HepG2 (cell line): ENCODE results near the gene KAZALD1. TPM values are rescaled to one million over a fixed set of nuclear protein-coding genes. Genes with fewer than 3 reads are reported as not detected.

Experiments
- ATAC-seq: fragments of 200-7000 bp; cut with Tn5 transposase; 3 replicates; pipeline ENCODE4 v1.9.1; 2020; ENCODE audit warnings: mild to moderate bottlenecking, moderate library complexity
- BruUV-seq: library from RNA; stranded (reverse); fragments of 400-500 nt; replicated peaks from 2 replicates; lab custom pipeline; 2021; lab: Mats Ljungman, UMichigan
- CTCF ChIA-PET: fragments of 300-600 bp; formaldehyde crosslinking; extraction: SDS; loops from one replicate; lab custom pipeline; 2021; ENCODE audit warnings: low total read pairs, inconsistent platforms, low intra/inter-chr PET ratio; lab: Yijun Ruan, JAX
- POLR2A ChIA-PET: fragments of 350-600 bp; sonication (Branson Sonifier 250); formaldehyde crosslinking; loops from one replicate; lab custom pipeline; 2020; ENCODE audit warnings: antibody characterized with exemption, inconsistent platforms; lab: Yijun Ruan, JAX
- DNase-seq: peaks from one replicate; pipeline ENCODE4 v3.0.0-alpha.2; 2015; ENCODE audit warnings: low spot score
- FAIRE-seq: peaks from 3 replicates; lab custom pipeline; 2011; peaks lifted over from hg19 to GRCh38; lab: Jason Lieb, UNC
- H2AFZ ChIP-seq: one replicate; pipeline ENCODE4 v1.6.1; 2011; ENCODE audit warnings: low read length, inconsistent platforms
- H3K27ac ChIP-seq: fragments of 300-600 bp; 3 replicates; pipeline ENCODE4 v1.8.0; 2011; ENCODE audit warnings: mixed run types, mild to moderate bottlenecking, mixed read lengths, low read length, inconsistent platforms; ENCODE audit not compliant: insufficient read depth; ENCODE audit errors: extremely low read length
- H3K27me3 ChIP-seq, 2 experiments: fragments of 200-600 bp in 1 of 2; 2 replicates in 1 of 2; 3 replicates in 1 of 2; pipeline versions ENCODE4 v1.6.0 to v1.8.0; 2011; ENCODE audit warnings: low read length in 2 of 2, mild to moderate bottlenecking in 2 of 2, moderate library complexity in 2 of 2, inconsistent platforms in 1 of 2; ENCODE audit not compliant: insufficient read depth in 2 of 2, control insufficient read depth in 1 of 2
- H3K36me3 ChIP-seq, 2 experiments: fragments of 200-600 bp in 1 of 2; replicated peaks in 1 of 2; 2 replicates in 1 of 2; 3 replicates in 1 of 2; pipeline versions ENCODE4 v1.5.1 to v1.8.0; 2011; ENCODE audit warnings: low read length in 2 of 2, inconsistent platforms in 1 of 2; ENCODE audit not compliant: insufficient read depth in 2 of 2, control insufficient read depth in 1 of 2
- H3K4me1 ChIP-seq: 2 replicates; pipeline ENCODE4 v1.5.1; 2012; ENCODE audit warnings: low read length, inconsistent platforms; ENCODE audit not compliant: insufficient read depth
- H3K4me2 ChIP-seq: 2 replicates; pipeline ENCODE4 v1.6.0; 2011; ENCODE audit warnings: low read depth, low read length, inconsistent platforms
- H3K4me3 ChIP-seq, 3 experiments: fragments of 200-600 bp in 1 of 3; sonication (generic), shearing (Covaris generic) in 1 of 3; replicated peaks in 1 of 3; 2 replicates each; pipeline ENCODE4 v1.5.1; 2011 to 2016; ENCODE audit warnings: low read length in 3 of 3, inconsistent platforms in 2 of 3, low read depth in 2 of 3, mild to moderate bottlenecking in 2 of 3, control low read depth in 1 of 3, mixed read lengths in 1 of 3; ENCODE audit not compliant: insufficient read depth in 1 of 3
- H3K79me2 ChIP-seq: one replicate; pipeline ENCODE4 v1.6.1; 2011; ENCODE audit warnings: low read length, inconsistent platforms; ENCODE audit not compliant: insufficient read depth
- H3K9ac ChIP-seq: 2 replicates; pipeline ENCODE4 v1.6.0; 2011; ENCODE audit warnings: mild to moderate bottlenecking, low read depth, low read length, inconsistent platforms; ENCODE audit not compliant: insufficient read depth
- H3K9me3 ChIP-seq: 2 replicates; pipeline ENCODE4 v1.5.1; 2012; ENCODE audit warnings: mild to moderate bottlenecking, low read length
- H4K20me1 ChIP-seq: 2 replicates; pipeline ENCODE4 v1.6.0; 2011; ENCODE audit warnings: inconsistent platforms, mild to moderate bottlenecking, low read length, moderate library complexity; ENCODE audit not compliant: insufficient read depth
- HNRNPK ChIP-seq: fragments of 200-400 bp; formaldehyde crosslinking; IDR thresholded peaks from 2 replicates; pipeline ENCODE4 v1.6.1; 2018; ENCODE audit warnings: low read length, low read depth, moderate library complexity, mild to moderate bottlenecking; ENCODE audit not compliant: poor library complexity, severe bottlenecking
- HNRNPLL ChIP-seq: fragments of 200-400 bp; formaldehyde crosslinking; IDR thresholded peaks from 2 replicates; pipeline ENCODE4 v1.6.1; 2017; ENCODE audit warnings: mild to moderate bottlenecking, low read depth, low read length; ENCODE audit not compliant: poor library complexity, severe bottlenecking
- IKZF1 ChIP-seq: fragments of 450-650 bp; IDR thresholded peaks from 2 replicates; pipeline ENCODE4 v1.7.1; 2016
- MAF1 ChIP-seq: sonication (generic); formaldehyde crosslinking; IDR thresholded peaks from 2 replicates; pipeline ENCODE4 v1.5.0; 2020; ENCODE audit warnings: missing genetic modification reagents, borderline replicate concordance
- PITX1 ChIP-seq: sonication (generic); formaldehyde crosslinking; IDR thresholded peaks from 2 replicates; pipeline ENCODE4 v1.5.1; 2020; ENCODE audit warnings: mild to moderate bottlenecking, missing genetic modification reagents
- PLSCR1 ChIP-seq: sonication (generic); formaldehyde crosslinking; IDR thresholded peaks from 2 replicates; pipeline ENCODE4 v1.5.0; 2020; ENCODE audit warnings: missing genetic modification reagents, mild to moderate bottlenecking, borderline replicate concordance
- ZFX ChIP-seq: sonication (generic); formaldehyde crosslinking; IDR thresholded peaks from 2 replicates; pipeline ENCODE4 v1.4.0; 2020; ENCODE audit warnings: mild to moderate bottlenecking, low read depth, missing genetic modification reagents, moderate library complexity
- ZKSCAN5 ChIP-seq: sonication (generic); formaldehyde crosslinking; IDR thresholded peaks from 2 replicates; pipeline ENCODE4 v1.5.1; 2020; ENCODE audit warnings: mild to moderate bottlenecking, missing genetic modification reagents
- ZNF564 ChIP-seq: sonication (generic); formaldehyde crosslinking; IDR thresholded peaks from 2 replicates; pipeline ENCODE4 v1.8.1; 2023; ENCODE audit warnings: mild to moderate bottlenecking, missing genetic modification reagents
- ZNF574 ChIP-seq: sonication (generic); formaldehyde crosslinking; IDR thresholded peaks from 2 replicates; pipeline ENCODE4 v1.4.0; 2020; ENCODE audit warnings: missing genetic modification reagents
- ZSCAN29 ChIP-seq: sonication (generic); formaldehyde crosslinking; conservative IDR thresholded peaks from 2 replicates; pipeline ENCODE4 v1.4.0; 2020; ENCODE audit warnings: mild to moderate bottlenecking, missing genetic modification reagents
- WGBS: methylation state at CpG from one replicate; pipeline ENCODE4 v1.1.6; 2017; ENCODE audit warnings: low lambda C conversion rate; 5-methylcytosine and 5-hydroxymethylcytosine counted together
- in situ Hi-C: cut with HindIII; loops from 2 replicates; pipeline ENCODE4 v1.10.0; 2017; ENCODE audit warnings: low pct_unique_long_range_greater_than_20kb; ENCODE audit not compliant: extremely low pct_ligation_motif_present
- intact Hi-C: fragments of 100-400 bp; cut with micrococcal nuclease; formaldehyde crosslinking; loops from one replicate; pipeline ENCODE4 v1.10.0; 2022; ENCODE audit not compliant: unreplicated experiment
- polyA plus RNA-seq, 8 experiments: library from polyadenylated mRNA; depleted of rRNA in 3 of 8; stranded (reverse) in 7 of 8; unstranded in 1 of 8; fragments of >200 nt; fragmentation: Illumina TruSeq in 4 of 8; extraction: Trizol in 4 of 8; gene quantifications; 2 replicates each; pipeline versions ENCODE4 v1.2.1 to v1.2.3, GENCODE V29; 2011 to 2016; ENCODE audit warnings: low read depth in 4 of 8, missing spikeins in 1 of 8, mixed read lengths in 1 of 8; ENCODE audit not compliant: insufficient read depth in 1 of 8
- total RNA-seq, 5 experiments: library from RNA; depleted of rRNA; stranded (reverse); fragments of >200 nt; fragmentation: Illumina TruSeq; extraction: Trizol; gene quantifications; 2 replicates each; pipeline ENCODE4 v1.2.3, GENCODE V29; 2016; ENCODE audit warnings: low read depth in 1 of 5
- TF ChIP-seq, protein P1 (sequence below): IDR thresholded peaks from 2 replicates; pipeline ENCODE4 v1.6.1; 2016; ENCODE audit warnings: missing genetic modification reagents, missing compliant biosample characterization
- TF ChIP-seq, protein P2 (sequence below): sonication (generic); formaldehyde crosslinking; conservative IDR thresholded peaks from 2 replicates; pipeline ENCODE4 v1.4.0; 2020; ENCODE audit warnings: missing genetic modification reagents
- TF ChIP-seq, protein P3 (sequence below): sonication (generic); formaldehyde crosslinking; conservative IDR thresholded peaks from 2 replicates; pipeline ENCODE4 v1.4.0; 2020; ENCODE audit warnings: missing genetic modification reagents

The KAZALD1 gene
- total and polyA plus RNA-seq, 2 of the 13 experiments (the other 11 are each of a cell fraction or from before 2014, with no cell fraction given), result 16.7 to 27.7 TPM

DNA sequence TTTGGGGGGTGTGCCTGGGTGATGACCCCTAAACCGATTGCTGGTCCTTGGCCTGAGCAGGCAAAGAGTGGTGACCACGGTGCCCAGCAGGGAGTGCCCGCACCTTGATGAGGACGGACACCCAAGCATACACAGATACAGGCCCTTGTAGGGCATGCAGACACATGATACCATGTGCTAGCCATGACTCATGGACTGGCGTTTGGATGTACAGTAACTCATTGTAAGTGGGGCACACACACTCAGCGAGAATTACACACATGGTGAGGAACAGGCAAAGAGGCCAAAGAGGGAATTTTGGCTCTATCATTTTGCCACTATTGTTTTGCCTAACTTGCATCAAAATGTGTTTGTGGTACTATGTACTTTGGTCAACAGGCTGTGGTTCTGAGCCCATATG is 24.1 kb downstream of the KAZALD1 start:
- Histone ChIP-seq H3K4me3 (no peak overlapping the region), H3K9me3 (no peaks in the 10 kb centered on the region), H3K9ac (no peak overlapping the region), H4K20me1 (no peaks in the 10 kb centered on the region), H3K79me2 (no peaks in the 10 kb centered on the region), H3K27ac (no peak overlapping the region), H3K36me3 (no peaks in the 10 kb centered on the region), H3K4me1 (no peaks in the 10 kb centered on the region), H2AFZ (no peak overlapping the region), H3K4me2 (no peak overlapping the region), H3K27me3 (peaks cover 8 to 68% of the 10 kb centered on the region in 2 experiments)
- DNase-seq, result no peak
- no TSS peak for BruUV-seq
- TF ChIP-seq HNRNPK, result no peak
- TF ChIP-seq ZNF564 (CRISPR knock-in tag), result no peak
- TF ChIP-seq ZSCAN29, result no peak
- TF ChIP-seq IKZF1, result no peak
- TF ChIP-seq PLSCR1 (CRISPR knock-in tag), result no peak
- no peak for TF ChIP-seq ZKSCAN5 (CRISPR knock-in tag)
- no peak for TF ChIP-seq PITX1
- TF ChIP-seq, protein P1, sequence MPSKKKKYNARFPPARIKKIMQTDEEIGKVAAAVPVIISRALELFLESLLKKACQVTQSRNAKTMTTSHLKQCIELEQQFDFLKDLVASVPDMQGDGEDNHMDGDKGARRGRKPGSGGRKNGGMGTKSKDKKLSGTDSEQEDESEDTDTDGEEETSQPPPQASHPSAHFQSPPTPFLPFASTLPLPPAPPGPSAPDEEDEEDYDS (CRISPR knock-in tag), result no peak
- no peak for TF ChIP-seq MAF1 (CRISPR knock-in tag)
- TF ChIP-seq, protein P2, sequence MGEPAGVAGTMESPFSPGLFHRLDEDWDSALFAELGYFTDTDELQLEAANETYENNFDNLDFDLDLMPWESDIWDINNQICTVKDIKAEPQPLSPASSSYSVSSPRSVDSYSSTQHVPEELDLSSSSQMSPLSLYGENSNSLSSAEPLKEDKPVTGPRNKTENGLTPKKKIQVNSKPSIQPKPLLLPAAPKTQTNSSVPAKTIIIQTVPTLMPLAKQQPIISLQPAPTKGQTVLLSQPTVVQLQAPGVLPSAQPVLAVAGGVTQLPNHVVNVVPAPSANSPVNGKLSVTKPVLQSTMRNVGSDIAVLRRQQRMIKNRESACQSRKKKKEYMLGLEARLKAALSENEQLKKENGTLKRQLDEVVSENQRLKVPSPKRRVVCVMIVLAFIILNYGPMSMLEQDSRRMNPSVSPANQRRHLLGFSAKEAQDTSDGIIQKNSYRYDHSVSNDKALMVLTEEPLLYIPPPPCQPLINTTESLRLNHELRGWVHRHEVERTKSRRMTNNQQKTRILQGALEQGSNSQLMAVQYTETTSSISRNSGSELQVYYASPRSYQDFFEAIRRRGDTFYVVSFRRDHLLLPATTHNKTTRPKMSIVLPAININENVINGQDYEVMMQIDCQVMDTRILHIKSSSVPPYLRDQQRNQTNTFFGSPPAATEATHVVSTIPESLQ (CRISPR knock-in tag), result no peak
- TF ChIP-seq, protein P3, sequence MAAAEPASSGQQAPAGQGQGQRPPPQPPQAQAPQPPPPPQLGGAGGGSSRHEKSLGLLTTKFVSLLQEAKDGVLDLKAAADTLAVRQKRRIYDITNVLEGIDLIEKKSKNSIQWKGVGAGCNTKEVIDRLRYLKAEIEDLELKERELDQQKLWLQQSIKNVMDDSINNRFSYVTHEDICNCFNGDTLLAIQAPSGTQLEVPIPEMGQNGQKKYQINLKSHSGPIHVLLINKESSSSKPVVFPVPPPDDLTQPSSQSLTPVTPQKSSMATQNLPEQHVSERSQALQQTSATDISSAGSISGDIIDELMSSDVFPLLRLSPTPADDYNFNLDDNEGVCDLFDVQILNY (CRISPR knock-in tag), result no peak
- no peak for TF ChIP-seq ZFX (CRISPR knock-in tag)
- TF ChIP-seq ZNF574, result no peak
- no peak for TF ChIP-seq HNRNPLL
- no peak for FAIRE-seq
- no peak for ATAC-seq
- in situ Hi-C loops, result no loop called here
- intact Hi-C loops, result no loop called here
- ChIA-PET POLR2A (no interaction called here), CTCF (no interaction called here)
- 2% methylated on average over 6 of the region's 6 CpGs for WGBS
